Gastroesophageal sphincter (tissue), 3 donors: ENCODE results near the gene FLOT2.

ENCODE experiments used
- POLR2AphosphoS5 ChIP-seq: sonication (generic); formaldehyde crosslinking; IDR thresholded peaks from one replicate; pipeline ENCODE4 v1.6.1; 2017; ENCODE audit warnings: antibody characterized with exemption
- TF ChIP-seq, protein P1 (sequence below), 4 experiments: fragments of 200-600 bp in 2 of 4; fragments of 450-650 bp in 2 of 4; sonication (generic) in 1 of 4; IDR thresholded peaks; one replicate each; pipeline ENCODE4 v1.5.1; 2017 to 2019; ENCODE audit warnings: antibody characterized with exemption in 4 of 4, mild to moderate bottlenecking in 2 of 4, moderate library complexity in 2 of 4

DNA sequence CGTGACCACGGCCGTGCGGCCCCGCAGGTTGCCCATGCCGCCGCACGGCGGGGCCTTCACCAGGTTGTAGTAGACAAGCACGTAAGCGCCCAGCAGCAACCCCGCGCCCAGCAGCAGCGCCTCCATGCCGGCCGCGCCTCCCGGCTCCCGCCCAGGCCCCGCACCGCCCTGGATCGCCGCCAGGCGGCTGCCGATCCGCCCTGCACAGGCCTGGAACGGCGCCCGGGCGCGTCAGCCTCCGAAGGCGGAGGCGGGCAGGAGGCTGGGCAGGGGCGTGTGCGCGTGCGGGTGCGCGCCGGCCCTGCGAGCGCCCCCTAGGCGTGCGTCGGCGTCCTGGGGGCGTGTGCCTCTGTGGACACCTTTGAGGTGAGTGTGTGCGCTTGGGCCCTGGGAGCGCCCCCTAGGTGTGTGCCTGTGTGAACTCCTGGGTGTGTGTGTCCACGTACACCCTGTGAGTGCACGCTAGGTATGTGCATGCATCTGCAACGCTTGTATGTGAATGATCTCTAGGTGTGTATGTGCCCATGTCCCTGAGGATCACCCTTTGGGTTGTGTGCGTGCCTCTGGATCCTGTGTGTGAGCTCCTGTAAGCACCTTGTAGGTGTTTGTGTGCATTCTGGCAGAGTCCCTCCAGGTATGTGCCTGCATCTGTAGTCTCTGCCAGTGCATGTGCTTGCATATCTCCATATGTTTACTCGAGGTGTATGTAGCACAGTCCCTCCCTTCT lies 5.4 kb upstream of the FLOT2 start, which contains the start of gene DHRS13:
- TF ChIP-seq, protein P1, sequence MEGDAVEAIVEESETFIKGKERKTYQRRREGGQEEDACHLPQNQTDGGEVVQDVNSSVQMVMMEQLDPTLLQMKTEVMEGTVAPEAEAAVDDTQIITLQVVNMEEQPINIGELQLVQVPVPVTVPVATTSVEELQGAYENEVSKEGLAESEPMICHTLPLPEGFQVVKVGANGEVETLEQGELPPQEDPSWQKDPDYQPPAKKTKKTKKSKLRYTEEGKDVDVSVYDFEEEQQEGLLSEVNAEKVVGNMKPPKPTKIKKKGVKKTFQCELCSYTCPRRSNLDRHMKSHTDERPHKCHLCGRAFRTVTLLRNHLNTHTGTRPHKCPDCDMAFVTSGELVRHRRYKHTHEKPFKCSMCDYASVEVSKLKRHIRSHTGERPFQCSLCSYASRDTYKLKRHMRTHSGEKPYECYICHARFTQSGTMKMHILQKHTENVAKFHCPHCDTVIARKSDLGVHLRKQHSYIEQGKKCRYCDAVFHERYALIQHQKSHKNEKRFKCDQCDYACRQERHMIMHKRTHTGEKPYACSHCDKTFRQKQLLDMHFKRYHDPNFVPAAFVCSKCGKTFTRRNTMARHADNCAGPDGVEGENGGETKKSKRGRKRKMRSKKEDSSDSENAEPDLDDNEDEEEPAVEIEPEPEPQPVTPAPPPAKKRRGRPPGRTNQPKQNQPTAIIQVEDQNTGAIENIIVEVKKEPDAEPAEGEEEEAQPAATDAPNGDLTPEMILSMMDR (IDR thresholded peaks at IDR 0.05): peak; percentile 64 to 88 (median 84)
- peak; percentile 24 for TF ChIP-seq POLR2AphosphoS5
